HEK293 (cell line): ENCODE measurements around the gene CTCF.

Experiments used
- CTCF ChIA-PET: fragments of 350-600 bp; formaldehyde crosslinking; extraction: SDS; loops from one replicate; lab custom pipeline; 2021; ENCODE audit warnings: antibody characterized with exemption; lab: Yijun Ruan, JAX
- POLR2A ChIA-PET: fragments of 300-600 bp; formaldehyde crosslinking; extraction: SDS; loops from one replicate; lab custom pipeline; 2020; ENCODE audit warnings: antibody characterized with exemption, inconsistent platforms; lab: Yijun Ruan, JAX
- H3K27ac ChIP-seq: fragments of 200-500 bp; sonication (Bioruptor generic); 2 replicates; pipeline ENCODE4 v1.5.1; 2014; ENCODE audit warnings: low read depth, low read length, control low read depth, inconsistent platforms; ENCODE audit errors: extremely low read depth
- H3K36me3 ChIP-seq, 2 experiments: fragments of 200-500 bp in 1 of 2; sonication (Bioruptor generic) in 1 of 2; 1 replicate in 1 of 2; 2 replicates in 1 of 2; pipeline ENCODE4 v1.5.1; 2014 to 2017; ENCODE audit warnings: inconsistent platforms in 2 of 2, low read length in 2 of 2; ENCODE audit not compliant: control insufficient read depth in 2 of 2, insufficient read depth in 1 of 2
- H3K4me1 ChIP-seq: fragments of 200-500 bp; sonication (Bioruptor generic); 2 replicates; pipeline ENCODE4 v1.5.1; 2014; ENCODE audit warnings: mild to moderate bottlenecking, low read length, inconsistent platforms; ENCODE audit not compliant: control insufficient read depth, insufficient read depth
- H3K4me3 ChIP-seq: 2 replicates; pipeline ENCODE4 v1.5.1; 2011; ENCODE audit warnings: low read depth, mild to moderate bottlenecking, control low read depth, low read length, moderate library complexity
- H3K9me3 ChIP-seq: fragments of 200-500 bp; sonication (Bioruptor generic); 2 replicates; pipeline ENCODE4 v1.5.1; 2014; ENCODE audit warnings: low read depth, low read length, inconsistent platforms; ENCODE audit not compliant: control insufficient read depth, insufficient read depth
- HOXA7 ChIP-seq: sonication (generic); formaldehyde crosslinking; IDR thresholded peaks from 2 replicates; pipeline ENCODE4 v1.8.1; 2022; ENCODE audit warnings: missing genetic modification reagents, borderline replicate concordance
- HOXD13 ChIP-seq: sonication (generic); formaldehyde crosslinking; IDR thresholded peaks from 2 replicates; pipeline ENCODE4 v1.8.0; 2022; ENCODE audit warnings: missing genetic modification reagents, borderline replicate concordance
- ZNF670 ChIP-seq: fragments of 450-650 bp; formaldehyde crosslinking; IDR thresholded peaks from 2 replicates; pipeline ENCODE4 v1.5.1; 2016; ENCODE audit warnings: missing biosample characterization, missing genetic modification characterization, low read depth
- ZNF830 ChIP-seq: fragments of 450-650 bp; IDR thresholded peaks from 2 replicates; pipeline ENCODE4 v1.5.0; 2018; ENCODE audit warnings: missing biosample characterization, missing genetic modification characterization, low read depth, mild to moderate bottlenecking, moderate library complexity
- TF ChIP-seq, protein P1 (sequence below): IDR thresholded peaks from 2 replicates; pipeline ENCODE4 v1.6.1; 2011; ENCODE audit warnings: mild to moderate bottlenecking, low read depth, low read length, borderline replicate concordance
- TF ChIP-seq, protein P2 (sequence below): fragments of 450-650 bp; formaldehyde crosslinking; IDR thresholded peaks from 2 replicates; pipeline ENCODE4 v1.5.1; 2017; ENCODE audit warnings: missing biosample characterization, missing genetic modification characterization
- TF ChIP-seq, protein P3 (sequence below): fragments of 450-650 bp; formaldehyde crosslinking; conservative IDR thresholded peaks from 2 replicates; pipeline ENCODE4 v1.5.1; 2016; ENCODE audit warnings: low read depth, missing biosample characterization, missing genetic modification characterization
- TF ChIP-seq, protein P4 (sequence below): fragments of 450-650 bp; formaldehyde crosslinking; IDR thresholded peaks from 2 replicates; pipeline ENCODE4 v1.5.1; 2016; ENCODE audit warnings: missing biosample characterization, missing genetic modification characterization

CTCF gene

DNA sequence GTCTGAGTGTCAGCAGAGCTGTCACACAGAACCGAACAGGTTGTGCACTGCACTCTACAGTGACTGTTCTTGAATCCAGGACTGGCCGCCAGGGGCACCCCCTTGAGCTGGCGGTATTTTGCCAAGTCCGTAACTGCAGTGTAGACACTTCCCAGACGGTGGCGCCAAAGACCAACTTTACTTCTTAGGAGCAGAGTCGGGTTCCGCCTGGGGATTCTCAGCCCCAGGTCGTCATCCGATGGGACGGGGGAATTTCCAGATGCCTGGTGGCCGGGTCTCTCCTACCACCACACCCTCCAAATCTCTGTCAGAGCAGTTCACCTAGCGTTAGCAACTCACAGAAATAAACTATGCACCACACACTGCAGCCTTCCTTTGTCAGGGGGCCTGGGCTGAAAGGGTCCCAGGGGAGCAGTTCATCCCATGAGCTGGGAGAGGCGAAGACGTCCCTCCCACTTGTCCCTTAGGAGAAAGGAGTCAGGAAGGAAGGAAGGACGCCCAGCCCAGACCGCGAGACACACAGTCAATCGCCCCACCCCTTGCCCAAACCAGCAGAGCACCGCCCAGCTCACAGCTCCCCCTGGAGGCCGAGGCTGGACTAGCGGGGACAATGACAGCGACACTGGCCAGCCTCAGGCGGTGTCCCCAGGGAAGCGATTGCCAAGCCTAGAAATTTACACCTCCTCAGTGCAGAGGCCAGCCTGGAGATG, 41.1 kb upstream of the CTCF start (continued):
- TF ChIP-seq ZNF830 (tag by site-specific recombination) (no peak), HOXA7 (no peak)
- TF ChIP-seq, protein P1, sequence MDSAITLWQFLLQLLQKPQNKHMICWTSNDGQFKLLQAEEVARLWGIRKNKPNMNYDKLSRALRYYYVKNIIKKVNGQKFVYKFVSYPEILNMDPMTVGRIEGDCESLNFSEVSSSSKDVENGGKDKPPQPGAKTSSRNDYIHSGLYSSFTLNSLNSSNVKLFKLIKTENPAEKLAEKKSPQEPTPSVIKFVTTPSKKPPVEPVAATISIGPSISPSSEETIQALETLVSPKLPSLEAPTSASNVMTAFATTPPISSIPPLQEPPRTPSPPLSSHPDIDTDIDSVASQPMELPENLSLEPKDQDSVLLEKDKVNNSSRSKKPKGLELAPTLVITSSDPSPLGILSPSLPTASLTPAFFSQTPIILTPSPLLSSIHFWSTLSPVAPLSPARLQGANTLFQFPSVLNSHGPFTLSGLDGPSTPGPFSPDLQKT = no peak

DNA sequence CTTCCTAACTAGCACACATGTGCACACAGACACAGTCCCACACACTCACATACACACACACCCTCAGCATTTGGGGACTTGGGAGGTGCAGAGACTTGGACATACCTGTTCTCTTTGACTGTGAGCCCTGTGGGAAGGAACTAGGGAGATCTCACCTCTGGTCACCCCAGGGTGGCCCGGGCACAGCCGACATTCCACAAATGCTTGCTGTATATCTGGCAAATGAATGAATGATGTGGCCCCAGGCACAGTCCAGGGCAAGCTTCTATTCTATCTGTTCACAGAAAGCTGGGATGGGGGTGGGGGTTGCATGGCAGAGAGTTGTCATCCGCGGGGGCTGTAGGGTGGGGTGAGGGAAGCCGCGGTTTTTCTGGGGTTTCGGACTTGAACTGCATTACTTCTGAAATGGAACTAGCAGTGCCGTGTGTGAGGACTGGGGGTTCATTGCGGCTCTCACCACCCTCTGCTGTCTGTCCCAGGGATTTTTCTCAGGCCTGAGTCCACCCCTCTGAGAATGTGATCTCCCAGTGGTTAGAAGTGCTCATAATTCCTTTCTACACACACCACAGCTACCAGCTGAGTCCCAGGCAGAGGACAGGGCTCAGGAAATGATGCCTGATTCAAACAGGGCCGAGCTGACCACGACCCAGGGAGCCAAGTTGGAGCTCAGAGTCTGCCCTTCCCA, 37.0 kb upstream of the CTCF start:
- H3K27ac ChIP-seq = no peak overlapping the region
- TF ChIP-seq, protein P2, sequence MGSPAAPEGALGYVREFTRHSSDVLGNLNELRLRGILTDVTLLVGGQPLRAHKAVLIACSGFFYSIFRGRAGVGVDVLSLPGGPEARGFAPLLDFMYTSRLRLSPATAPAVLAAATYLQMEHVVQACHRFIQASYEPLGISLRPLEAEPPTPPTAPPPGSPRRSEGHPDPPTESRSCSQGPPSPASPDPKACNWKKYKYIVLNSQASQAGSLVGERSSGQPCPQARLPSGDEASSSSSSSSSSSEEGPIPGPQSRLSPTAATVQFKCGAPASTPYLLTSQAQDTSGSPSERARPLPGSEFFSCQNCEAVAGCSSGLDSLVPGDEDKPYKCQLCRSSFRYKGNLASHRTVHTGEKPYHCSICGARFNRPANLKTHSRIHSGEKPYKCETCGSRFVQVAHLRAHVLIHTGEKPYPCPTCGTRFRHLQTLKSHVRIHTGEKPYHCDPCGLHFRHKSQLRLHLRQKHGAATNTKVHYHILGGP (tag by site-specific recombination) = no peak
- TF ChIP-seq, protein P3, sequence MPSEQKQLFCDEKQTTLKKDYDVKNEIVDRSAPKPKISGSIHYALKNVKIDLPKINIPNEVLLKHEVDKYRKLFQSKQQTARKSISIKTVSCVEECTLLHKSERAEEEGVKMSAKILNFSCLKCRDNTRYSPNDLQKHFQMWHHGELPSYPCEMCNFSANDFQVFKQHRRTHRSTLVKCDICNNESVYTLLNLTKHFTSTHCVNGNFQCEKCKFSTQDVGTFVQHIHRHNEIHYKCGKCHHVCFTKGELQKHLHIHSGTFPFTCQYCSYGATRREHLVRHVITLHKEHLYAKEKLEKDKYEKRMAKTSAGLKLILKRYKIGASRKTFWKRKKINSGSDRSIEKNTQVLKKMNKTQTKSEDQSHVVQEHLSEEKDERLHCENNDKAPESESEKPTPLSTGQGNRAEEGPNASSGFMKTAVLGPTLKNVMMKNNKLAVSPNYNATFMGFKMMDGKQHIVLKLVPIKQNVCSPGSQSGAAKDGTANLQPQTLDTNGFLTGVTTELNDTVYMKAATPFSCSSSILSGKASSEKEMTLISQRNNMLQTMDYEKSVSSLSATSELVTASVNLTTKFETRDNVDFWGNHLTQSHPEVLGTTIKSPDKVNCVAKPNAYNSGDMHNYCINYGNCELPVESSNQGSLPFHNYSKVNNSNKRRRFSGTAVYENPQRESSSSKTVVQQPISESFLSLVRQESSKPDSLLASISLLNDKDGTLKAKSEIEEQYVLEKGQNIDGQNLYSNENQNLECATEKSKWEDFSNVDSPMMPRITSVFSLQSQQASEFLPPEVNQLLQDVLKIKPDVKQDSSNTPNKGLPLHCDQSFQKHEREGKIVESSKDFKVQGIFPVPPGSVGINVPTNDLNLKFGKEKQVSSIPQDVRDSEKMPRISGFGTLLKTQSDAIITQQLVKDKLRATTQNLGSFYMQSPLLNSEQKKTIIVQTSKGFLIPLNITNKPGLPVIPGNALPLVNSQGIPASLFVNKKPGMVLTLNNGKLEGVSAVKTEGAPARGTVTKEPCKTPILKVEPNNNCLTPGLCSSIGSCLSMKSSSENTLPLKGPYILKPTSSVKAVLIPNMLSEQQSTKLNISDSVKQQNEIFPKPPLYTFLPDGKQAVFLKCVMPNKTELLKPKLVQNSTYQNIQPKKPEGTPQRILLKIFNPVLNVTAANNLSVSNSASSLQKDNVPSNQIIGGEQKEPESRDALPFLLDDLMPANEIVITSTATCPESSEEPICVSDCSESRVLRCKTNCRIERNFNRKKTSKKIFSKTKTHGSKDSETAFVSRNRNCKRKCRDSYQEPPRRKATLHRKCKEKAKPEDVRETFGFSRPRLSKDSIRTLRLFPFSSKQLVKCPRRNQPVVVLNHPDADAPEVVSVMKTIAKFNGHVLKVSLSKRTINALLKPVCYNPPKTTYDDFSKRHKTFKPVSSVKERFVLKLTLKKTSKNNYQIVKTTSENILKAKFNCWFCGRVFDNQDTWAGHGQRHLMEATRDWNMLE (tag by site-specific recombination) = no peak
- TF ChIP-seq HOXD13 (CRISPR knock-in tag) (no peak), ZNF670 (tag by site-specific recombination) (no peak)
- TF ChIP-seq, protein P4, sequence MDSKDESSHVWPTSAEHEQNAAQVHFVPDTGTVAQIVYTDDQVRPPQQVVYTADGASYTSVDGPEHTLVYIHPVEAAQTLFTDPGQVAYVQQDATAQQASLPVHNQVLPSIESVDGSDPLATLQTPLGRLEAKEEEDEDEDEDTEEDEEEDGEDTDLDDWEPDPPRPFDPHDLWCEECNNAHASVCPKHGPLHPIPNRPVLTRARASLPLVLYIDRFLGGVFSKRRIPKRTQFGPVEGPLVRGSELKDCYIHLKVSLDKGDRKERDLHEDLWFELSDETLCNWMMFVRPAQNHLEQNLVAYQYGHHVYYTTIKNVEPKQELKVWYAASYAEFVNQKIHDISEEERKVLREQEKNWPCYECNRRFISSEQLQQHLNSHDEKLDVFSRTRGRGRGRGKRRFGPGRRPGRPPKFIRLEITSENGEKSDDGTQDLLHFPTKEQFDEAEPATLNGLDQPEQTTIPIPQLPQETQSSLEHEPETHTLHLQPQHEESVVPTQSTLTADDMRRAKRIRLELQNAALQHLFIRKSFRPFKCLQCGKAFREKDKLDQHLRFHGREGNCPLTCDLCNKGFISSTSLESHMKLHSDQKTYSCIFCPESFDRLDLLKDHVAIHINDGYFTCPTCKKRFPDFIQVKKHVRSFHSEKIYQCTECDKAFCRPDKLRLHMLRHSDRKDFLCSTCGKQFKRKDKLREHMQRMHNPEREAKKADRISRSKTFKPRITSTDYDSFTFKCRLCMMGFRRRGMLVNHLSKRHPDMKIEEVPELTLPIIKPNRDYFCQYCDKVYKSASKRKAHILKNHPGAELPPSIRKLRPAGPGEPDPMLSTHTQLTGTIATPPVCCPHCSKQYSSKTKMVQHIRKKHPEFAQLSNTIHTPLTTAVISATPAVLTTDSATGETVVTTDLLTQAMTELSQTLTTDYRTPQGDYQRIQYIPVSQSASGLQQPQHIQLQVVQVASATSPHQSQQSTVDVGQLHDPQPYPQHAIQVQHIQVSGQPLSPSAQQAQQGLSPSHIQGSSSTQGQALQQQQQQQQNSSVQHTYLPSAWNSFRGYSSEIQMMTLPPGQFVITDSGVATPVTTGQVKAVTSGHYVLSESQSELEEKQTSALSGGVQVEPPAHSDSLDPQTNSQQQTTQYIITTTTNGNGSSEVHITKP (tag by site-specific recombination) = peak; percentile 80
- H3K4me3 ChIP-seq = no peak overlapping the region
- POLR2A ChIA-PET = no interaction called here
- CTCF ChIA-PET = interaction anchor here (0.6 to 1.9 kb wide), 7 partner anchors 11 to 573 kb away, joined by 3 to 8 read pairs (median 3); partner anchors contain the start of gene CTCF
- H3K9me3 ChIP-seq = no peaks in the 10 kb centered on the region
- H3K4me1 ChIP-seq = no peaks in the 10 kb centered on the region
- no peaks in the 10 kb centered on the region for H3K36me3 ChIP-seq
